ENCODE data around the gene TNFRSF9. TPM values are rescaled to one million over a fixed set of nuclear protein-coding genes. Genes with fewer than 3 reads are reported as not detected.

TNFRSF9 gene
- total and polyA plus RNA-seq, 4 donors = under 0.01 to 0.09 (median 0.02) TPM; not detected in 1

GRCh38 chr1:7972285-7972684 lies 31.6 kb upstream of the TNFRSF9 start (continued):
- TF ChIP-seq GABPA (IDR thresholded peaks at IDR 0.05 in 1 of 2, conservative IDR thresholded peaks at IDR 0.05 in 1 of 2) (no peak), HNF4A (conservative IDR thresholded peaks at IDR 0.05) (no peak), RXRA (IDR thresholded peaks at IDR 0.05) (no peak), SP1 (IDR thresholded peaks at IDR 0.05) (no peak)

- peaks cover 15 to 39% (median 31%) of the 10 kb centered on the region in 4 donors for H3K36me3 ChIP-seq (ENCODE audit: control insufficient read depth in 4 of 4, insufficient read depth in 3 of 4, low read depth in 1 of 4, low read length in 3 of 4)
- H3K27me3 ChIP-seq (ENCODE audit: control insufficient read depth in 4 of 4, insufficient read depth in 4 of 4, low read length in 3 of 4) = no peaks in the 10 kb centered on the region
- no peak overlapping the region for H3K27ac ChIP-seq (ENCODE audit: low read depth in 1 of 2, low read length in 2 of 2)
These were observed 30.4 kb upstream of the TNFRSF9 start for GRCh38 chr1:7971024-7971423.

GRCh38 chr1:7970246-7970645 lies 29.6 kb upstream of the TNFRSF9 start:
- Histone ChIP-seq H3K27ac (ENCODE audit: low read depth in 1 of 2, low read length in 2 of 2) (no peak overlapping the region), H3K9me3 (ENCODE audit: control insufficient read depth in 4 of 4, low read length in 3 of 4) (no peaks in the 10 kb centered on the region), H3K4me3 (ENCODE audit: low read depth in 1 of 3, low read length in 3 of 3) (no peak overlapping the region), H3K36me3 (ENCODE audit: control insufficient read depth in 4 of 4, insufficient read depth in 3 of 4, low read depth in 1 of 4, low read length in 3 of 4) (peaks cover 18 to 45% (median 36%) of the 10 kb centered on the region in 4 donors), H3K27me3 (ENCODE audit: control insufficient read depth in 4 of 4, insufficient read depth in 4 of 4, low read length in 3 of 4) (no peaks in the 10 kb centered on the region), H3K4me1 (ENCODE audit: control insufficient read depth in 4 of 4, insufficient read depth in 4 of 4, low read length in 3 of 4) (peaks cover 0 to 35% (median 30%) of the 10 kb centered on the region in 4 donors), H3K9ac (ENCODE audit: low read depth in 1 of 2, low read length in 2 of 2) (no peak overlapping the region)
- 89% methylated on average over 2 of the region's 2 CpGs for WGBS
- DNase-seq (ENCODE audit: low spot score) = no peak
- no peak for TF ChIP-seq FOXA1 (IDR thresholded peaks at IDR 0.05)
- TF ChIP-seq YY1 (IDR thresholded peaks at IDR 0.05) = no peak
- TF ChIP-seq, protein P1, sequence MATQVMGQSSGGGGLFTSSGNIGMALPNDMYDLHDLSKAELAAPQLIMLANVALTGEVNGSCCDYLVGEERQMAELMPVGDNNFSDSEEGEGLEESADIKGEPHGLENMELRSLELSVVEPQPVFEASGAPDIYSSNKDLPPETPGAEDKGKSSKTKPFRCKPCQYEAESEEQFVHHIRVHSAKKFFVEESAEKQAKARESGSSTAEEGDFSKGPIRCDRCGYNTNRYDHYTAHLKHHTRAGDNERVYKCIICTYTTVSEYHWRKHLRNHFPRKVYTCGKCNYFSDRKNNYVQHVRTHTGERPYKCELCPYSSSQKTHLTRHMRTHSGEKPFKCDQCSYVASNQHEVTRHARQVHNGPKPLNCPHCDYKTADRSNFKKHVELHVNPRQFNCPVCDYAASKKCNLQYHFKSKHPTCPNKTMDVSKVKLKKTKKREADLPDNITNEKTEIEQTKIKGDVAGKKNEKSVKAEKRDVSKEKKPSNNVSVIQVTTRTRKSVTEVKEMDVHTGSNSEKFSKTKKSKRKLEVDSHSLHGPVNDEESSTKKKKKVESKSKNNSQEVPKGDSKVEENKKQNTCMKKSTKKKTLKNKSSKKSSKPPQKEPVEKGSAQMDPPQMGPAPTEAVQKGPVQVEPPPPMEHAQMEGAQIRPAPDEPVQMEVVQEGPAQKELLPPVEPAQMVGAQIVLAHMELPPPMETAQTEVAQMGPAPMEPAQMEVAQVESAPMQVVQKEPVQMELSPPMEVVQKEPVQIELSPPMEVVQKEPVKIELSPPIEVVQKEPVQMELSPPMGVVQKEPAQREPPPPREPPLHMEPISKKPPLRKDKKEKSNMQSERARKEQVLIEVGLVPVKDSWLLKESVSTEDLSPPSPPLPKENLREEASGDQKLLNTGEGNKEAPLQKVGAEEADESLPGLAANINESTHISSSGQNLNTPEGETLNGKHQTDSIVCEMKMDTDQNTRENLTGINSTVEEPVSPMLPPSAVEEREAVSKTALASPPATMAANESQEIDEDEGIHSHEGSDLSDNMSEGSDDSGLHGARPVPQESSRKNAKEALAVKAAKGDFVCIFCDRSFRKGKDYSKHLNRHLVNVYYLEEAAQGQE (IDR thresholded peaks at IDR 0.05) = no peak
- no peak for TF ChIP-seq RAD21 (IDR thresholded peaks at IDR 0.05)
- no peak for TF ChIP-seq EGR1 (IDR thresholded peaks at IDR 0.05; ENCODE audit: low read depth in 2 of 2)
- no peak for TF ChIP-seq ATF3 (IDR thresholded peaks at IDR 0.05)
- no peak for TF ChIP-seq HNF4G (IDR thresholded peaks at IDR 0.05)
- no peak for TF ChIP-seq FOXA2 (IDR thresholded peaks at IDR 0.05)
- TF ChIP-seq NR2F2 (IDR thresholded peaks at IDR 0.05) = no peak
- no peak for TF ChIP-seq CTCF (IDR thresholded peaks at IDR 0.05; ENCODE audit: low read depth, low read length, missing input control)
- TF ChIP-seq JUND (IDR thresholded peaks at IDR 0.05) = no peak
- TF ChIP-seq, protein P2, sequence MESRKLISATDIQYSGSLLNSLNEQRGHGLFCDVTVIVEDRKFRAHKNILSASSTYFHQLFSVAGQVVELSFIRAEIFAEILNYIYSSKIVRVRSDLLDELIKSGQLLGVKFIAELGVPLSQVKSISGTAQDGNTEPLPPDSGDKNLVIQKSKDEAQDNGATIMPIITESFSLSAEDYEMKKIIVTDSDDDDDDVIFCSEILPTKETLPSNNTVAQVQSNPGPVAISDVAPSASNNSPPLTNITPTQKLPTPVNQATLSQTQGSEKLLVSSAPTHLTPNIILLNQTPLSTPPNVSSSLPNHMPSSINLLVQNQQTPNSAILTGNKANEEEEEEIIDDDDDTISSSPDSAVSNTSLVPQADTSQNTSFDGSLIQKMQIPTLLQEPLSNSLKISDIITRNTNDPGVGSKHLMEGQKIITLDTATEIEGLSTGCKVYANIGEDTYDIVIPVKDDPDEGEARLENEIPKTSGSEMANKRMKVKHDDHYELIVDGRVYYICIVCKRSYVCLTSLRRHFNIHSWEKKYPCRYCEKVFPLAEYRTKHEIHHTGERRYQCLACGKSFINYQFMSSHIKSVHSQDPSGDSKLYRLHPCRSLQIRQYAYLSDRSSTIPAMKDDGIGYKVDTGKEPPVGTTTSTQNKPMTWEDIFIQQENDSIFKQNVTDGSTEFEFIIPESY (IDR thresholded peaks at IDR 0.05) = no peak

More at GRCh38 chr1:7971024-7971423, 30.4 kb upstream of the TNFRSF9 start:
- DNase-seq (ENCODE audit: low spot score) = no peak
- Histone ChIP-seq H3K4me1 (ENCODE audit: control insufficient read depth in 4 of 4, insufficient read depth in 4 of 4, low read length in 3 of 4) (peaks cover 0 to 37% (median 34%) of the 10 kb centered on the region in 4 donors), H3K4me3 (ENCODE audit: low read depth in 1 of 3, low read length in 3 of 3) (no peak overlapping the region), H3K9me3 (ENCODE audit: control insufficient read depth in 4 of 4, low read length in 3 of 4) (no peaks in the 10 kb centered on the region), H3K9ac (ENCODE audit: low read depth in 1 of 2, low read length in 2 of 2) (no peak overlapping the region)
- TF ChIP-seq ATF3 (IDR thresholded peaks at IDR 0.05) (no peak), NR2F2 (IDR thresholded peaks at IDR 0.05) (no peak), TAF1 (conservative IDR thresholded peaks at IDR 0.05) (no peak), JUND (IDR thresholded peaks at IDR 0.05) (no peak)
- 42% methylated on average over 6 of the region's 6 CpGs for WGBS
